Glutamatergic neuron (in vitro differentiated cells): ENCODE results near the gene MSI2. TPM values are rescaled to one million over a fixed set of nuclear protein-coding genes. Genes with fewer than 3 reads are reported as not detected.

ENCODE experiments used
- DNase-seq: peaks from one replicate; pipeline ENCODE4 v3.0.0; 2022
- H3K27ac Mint-ChIP-seq: one replicate; pipeline ENCODE4 v1.8.0; 2020; ENCODE audit warnings: mild to moderate bottlenecking, mixed read lengths, inconsistent platforms; ENCODE audit not compliant: unreplicated experiment
- H3K27me3 Mint-ChIP-seq: one replicate; pipeline ENCODE4 v1.8.0; 2020; ENCODE audit warnings: mild to moderate bottlenecking, moderate library complexity, mixed read lengths, inconsistent platforms; ENCODE audit not compliant: unreplicated experiment
- H3K36me3 Mint-ChIP-seq: one replicate; pipeline ENCODE4 v1.8.0; 2020; ENCODE audit warnings: mild to moderate bottlenecking, mixed read lengths, inconsistent platforms; ENCODE audit not compliant: unreplicated experiment
- H3K4me1 Mint-ChIP-seq: one replicate; pipeline ENCODE4 v1.8.0; 2020; ENCODE audit warnings: mild to moderate bottlenecking, low read depth, mixed read lengths, inconsistent platforms; ENCODE audit not compliant: unreplicated experiment
- H3K4me3 Mint-ChIP-seq: one replicate; pipeline ENCODE4 v1.8.0; 2020; ENCODE audit warnings: mild to moderate bottlenecking, mixed read lengths, inconsistent platforms; ENCODE audit not compliant: unreplicated experiment
- H3K9me3 Mint-ChIP-seq: one replicate; pipeline ENCODE4 v1.8.0; 2020; ENCODE audit warnings: mild to moderate bottlenecking, moderate library complexity, mixed read lengths, inconsistent platforms; ENCODE audit not compliant: unreplicated experiment
- total RNA-seq: library from RNA; stranded (reverse); fragmentation: NEBNext Ultra II Directional; extraction: Animal tissue kit (Norgen Biotek cat#: 25700); gene quantifications from one replicate; pipeline ENCODE4 v1.2.1, GENCODE V29; 2021; ENCODE audit not compliant: unreplicated experiment
- TF ChIP-seq, protein P1 (sequence below): fragments of 200-600 bp; sonication (generic); IDR thresholded peaks from one replicate; pipeline ENCODE4 v1.5.0; 2021; ENCODE audit not compliant: partially characterized antibody, unreplicated experiment

Gene MSI2
- total RNA-seq, 1 donor from 2014 or later = 141 TPM

DNA sequence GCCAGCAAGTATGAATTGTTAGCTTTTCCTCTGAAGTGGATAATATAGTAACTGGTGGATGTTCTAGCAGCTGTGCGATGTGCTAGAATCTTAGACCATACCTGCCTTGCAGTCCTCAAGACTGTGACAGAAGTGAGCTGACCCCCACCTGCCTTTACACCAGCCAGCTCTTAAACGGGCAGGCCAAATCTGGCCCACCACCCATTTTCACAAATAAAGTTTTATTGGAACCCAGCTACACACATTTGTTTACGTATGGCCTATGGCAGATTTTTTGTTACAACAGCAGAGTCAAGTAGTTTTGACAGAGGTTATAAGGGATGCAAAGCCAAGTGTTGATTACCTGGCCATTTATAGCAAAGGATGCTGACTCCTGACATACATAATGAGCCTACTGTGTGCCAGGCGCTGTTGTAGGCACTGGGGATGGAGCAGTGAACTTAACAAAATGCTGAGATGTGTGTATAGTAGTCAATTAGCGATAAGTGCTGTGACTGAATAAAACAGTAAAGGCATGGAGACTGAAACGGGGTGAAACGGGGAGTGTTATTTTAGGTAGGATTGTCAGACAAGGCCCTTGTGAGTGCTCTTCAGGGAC lies 79.0 kb downstream of the MSI2 start:
- DNase-seq = no peak
- H3K4me3 Mint-ChIP-seq = no peak overlapping the region
- H3K4me1 Mint-ChIP-seq = peaks cover 7% of the 10 kb centered on the region
- TF ChIP-seq, protein P1, sequence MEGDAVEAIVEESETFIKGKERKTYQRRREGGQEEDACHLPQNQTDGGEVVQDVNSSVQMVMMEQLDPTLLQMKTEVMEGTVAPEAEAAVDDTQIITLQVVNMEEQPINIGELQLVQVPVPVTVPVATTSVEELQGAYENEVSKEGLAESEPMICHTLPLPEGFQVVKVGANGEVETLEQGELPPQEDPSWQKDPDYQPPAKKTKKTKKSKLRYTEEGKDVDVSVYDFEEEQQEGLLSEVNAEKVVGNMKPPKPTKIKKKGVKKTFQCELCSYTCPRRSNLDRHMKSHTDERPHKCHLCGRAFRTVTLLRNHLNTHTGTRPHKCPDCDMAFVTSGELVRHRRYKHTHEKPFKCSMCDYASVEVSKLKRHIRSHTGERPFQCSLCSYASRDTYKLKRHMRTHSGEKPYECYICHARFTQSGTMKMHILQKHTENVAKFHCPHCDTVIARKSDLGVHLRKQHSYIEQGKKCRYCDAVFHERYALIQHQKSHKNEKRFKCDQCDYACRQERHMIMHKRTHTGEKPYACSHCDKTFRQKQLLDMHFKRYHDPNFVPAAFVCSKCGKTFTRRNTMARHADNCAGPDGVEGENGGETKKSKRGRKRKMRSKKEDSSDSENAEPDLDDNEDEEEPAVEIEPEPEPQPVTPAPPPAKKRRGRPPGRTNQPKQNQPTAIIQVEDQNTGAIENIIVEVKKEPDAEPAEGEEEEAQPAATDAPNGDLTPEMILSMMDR = no peak
- H3K27ac Mint-ChIP-seq = no peak overlapping the region
- peaks cover 4% of the 10 kb centered on the region for H3K36me3 Mint-ChIP-seq
- peaks cover 6% of the 10 kb centered on the region for H3K9me3 Mint-ChIP-seq
- peaks cover 4% of the 10 kb centered on the region for H3K27me3 Mint-ChIP-seq

DNA sequence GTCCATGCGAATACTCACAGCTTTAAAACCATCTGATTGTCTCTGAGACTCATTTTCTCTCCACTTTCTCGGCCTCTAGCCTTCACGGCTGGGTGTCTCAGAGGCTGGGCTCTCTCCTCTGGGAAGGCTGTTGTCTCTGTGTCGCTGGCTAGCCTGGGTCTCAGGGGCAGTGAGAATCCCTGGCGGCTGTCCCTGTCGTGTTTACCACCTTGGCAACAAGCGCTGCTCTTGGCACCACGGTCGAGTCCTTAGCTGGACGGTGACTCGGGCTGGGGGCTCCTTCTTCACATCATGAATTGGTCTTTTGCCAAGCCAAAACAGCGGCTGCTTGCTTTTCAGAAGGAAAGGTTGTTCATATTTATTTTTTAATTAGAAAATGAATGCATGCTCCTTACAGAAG lies 81.1 kb downstream of the MSI2 start:
- H3K27me3 Mint-ChIP-seq = peaks cover 6% of the 10 kb centered on the region

GRCh38 chr17:57338257-57338914 lies 82.1 kb downstream of the MSI2 start:
- Mint-ChIP-seq H3K27ac (no peak overlapping the region), H3K36me3 (peaks cover 4% of the 10 kb centered on the region), H3K4me1 (peaks cover 15% of the 10 kb centered on the region), H3K9me3 (peaks cover 4% of the 10 kb centered on the region), H3K4me3 (no peak overlapping the region), H3K27me3 (peaks cover 6% of the 10 kb centered on the region)
- TF ChIP-seq, protein P1 = no peak
- DNase-seq = no peak

More for the DNA sequence above, 81.1 kb downstream of the MSI2 start:
- no peak overlapping the region for H3K27ac Mint-ChIP-seq
- peaks cover 13% of the 10 kb centered on the region for H3K4me1 Mint-ChIP-seq
- peaks cover 4% of the 10 kb centered on the region for H3K36me3 Mint-ChIP-seq
- no peak for DNase-seq
- TF ChIP-seq, protein P1 = no peak
- H3K4me3 Mint-ChIP-seq = no peak overlapping the region
- peaks cover 4% of the 10 kb centered on the region for H3K9me3 Mint-ChIP-seq

GRCh38 chr17:57340160-57340981 lies 84.0 kb downstream of the MSI2 start:
- DNase-seq = no peak
- H3K9me3 Mint-ChIP-seq = peaks cover 4% of the 10 kb centered on the region
- no peak overlapping the region for H3K4me3 Mint-ChIP-seq
- H3K4me1 Mint-ChIP-seq = peaks cover 20% of the 10 kb centered on the region
- TF ChIP-seq, protein P1 = no peak
- peaks cover 3% of the 10 kb centered on the region for H3K36me3 Mint-ChIP-seq
- no peak overlapping the region for H3K27ac Mint-ChIP-seq
- H3K27me3 Mint-ChIP-seq = peaks cover 6% of the 10 kb centered on the region
